Type B pancreatic cell (in vitro differentiated cells): Measurements from ENCODE around the gene ENOX1. TPM values are rescaled to one million over a fixed set of nuclear protein-coding genes. Genes with fewer than 3 reads are reported as not detected.

Experiments used
- DNase-seq: peaks from one replicate; pipeline ENCODE4 v3.0.0; 2021; ENCODE audit warnings: mixed read lengths; ENCODE audit not compliant: unreplicated experiment; ENCODE audit errors: extremely low spot score
- H3K27ac Mint-ChIP-seq: 2 replicates; pipeline ENCODE4 v1.8.0; 2021; ENCODE audit warnings: mild to moderate bottlenecking, mixed read lengths
- H3K27me3 Mint-ChIP-seq: 2 replicates; pipeline ENCODE4 v1.8.0; 2021; ENCODE audit warnings: mixed read lengths
- H3K36me3 Mint-ChIP-seq: 2 replicates; pipeline ENCODE4 v1.8.0; 2021; ENCODE audit warnings: mixed read lengths
- H3K4me1 Mint-ChIP-seq: one replicate; pipeline ENCODE4 v1.8.0; 2021; ENCODE audit warnings: mixed read lengths; ENCODE audit not compliant: unreplicated experiment
- H3K4me3 Mint-ChIP-seq: 2 replicates; pipeline ENCODE4 v1.8.0; 2021; ENCODE audit warnings: mild to moderate bottlenecking, mixed read lengths
- H3K9me3 Mint-ChIP-seq: 2 replicates; pipeline ENCODE4 v1.8.0; 2021; ENCODE audit warnings: mixed read lengths
- total RNA-seq: library from RNA; stranded (reverse); gene quantifications from 2 replicates; pipeline ENCODE4 v1.2.1, GENCODE V29; 2021; ENCODE audit warnings: low replicate concordance
- TF ChIP-seq, protein P1 (sequence below): fragments of 200-600 bp; sonication (generic); conservative IDR thresholded peaks from 2 replicates; pipeline ENCODE4 v1.5.0; 2021; ENCODE audit warnings: antibody characterized with exemption, mild to moderate bottlenecking

Gene ENOX1
- total RNA-seq, 1 donor from 2014 or later = 7.5 TPM

GRCh38 chr13:43782686-43783085 is 4.1 kb downstream of the ENOX1 start:
- H3K4me1 Mint-ChIP-seq = peaks cover 9% of the 10 kb centered on the region
- H3K27ac Mint-ChIP-seq = no peak overlapping the region
- TF ChIP-seq, protein P1, sequence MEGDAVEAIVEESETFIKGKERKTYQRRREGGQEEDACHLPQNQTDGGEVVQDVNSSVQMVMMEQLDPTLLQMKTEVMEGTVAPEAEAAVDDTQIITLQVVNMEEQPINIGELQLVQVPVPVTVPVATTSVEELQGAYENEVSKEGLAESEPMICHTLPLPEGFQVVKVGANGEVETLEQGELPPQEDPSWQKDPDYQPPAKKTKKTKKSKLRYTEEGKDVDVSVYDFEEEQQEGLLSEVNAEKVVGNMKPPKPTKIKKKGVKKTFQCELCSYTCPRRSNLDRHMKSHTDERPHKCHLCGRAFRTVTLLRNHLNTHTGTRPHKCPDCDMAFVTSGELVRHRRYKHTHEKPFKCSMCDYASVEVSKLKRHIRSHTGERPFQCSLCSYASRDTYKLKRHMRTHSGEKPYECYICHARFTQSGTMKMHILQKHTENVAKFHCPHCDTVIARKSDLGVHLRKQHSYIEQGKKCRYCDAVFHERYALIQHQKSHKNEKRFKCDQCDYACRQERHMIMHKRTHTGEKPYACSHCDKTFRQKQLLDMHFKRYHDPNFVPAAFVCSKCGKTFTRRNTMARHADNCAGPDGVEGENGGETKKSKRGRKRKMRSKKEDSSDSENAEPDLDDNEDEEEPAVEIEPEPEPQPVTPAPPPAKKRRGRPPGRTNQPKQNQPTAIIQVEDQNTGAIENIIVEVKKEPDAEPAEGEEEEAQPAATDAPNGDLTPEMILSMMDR = no peak
- peaks cover 9% of the 10 kb centered on the region for H3K27me3 Mint-ChIP-seq
- DNase-seq = no peak
- no peaks in the 10 kb centered on the region for H3K9me3 Mint-ChIP-seq
- H3K4me3 Mint-ChIP-seq = no peak overlapping the region
- no peaks in the 10 kb centered on the region for H3K36me3 Mint-ChIP-seq

- Mint-ChIP-seq H3K9me3 (no peaks in the 10 kb centered on the region), H3K36me3 (no peaks in the 10 kb centered on the region), H3K27me3 (peaks cover 5% of the 10 kb centered on the region), H3K4me1 (peaks cover 9% of the 10 kb centered on the region), H3K27ac (no peak overlapping the region), H3K4me3 (no peak overlapping the region)
- DNase-seq = no peak
- TF ChIP-seq, protein P1 = no peak
Measured at GRCh38 chr13:43780666-43781065, 6.1 kb downstream of the ENOX1 start.

GRCh38 chr13:43776501-43777079 is 10.2 kb downstream of the ENOX1 start:
- no peaks in the 10 kb centered on the region for H3K27me3 Mint-ChIP-seq
- TF ChIP-seq, protein P1 = no peak
- H3K27ac Mint-ChIP-seq = no peak overlapping the region

DNA sequence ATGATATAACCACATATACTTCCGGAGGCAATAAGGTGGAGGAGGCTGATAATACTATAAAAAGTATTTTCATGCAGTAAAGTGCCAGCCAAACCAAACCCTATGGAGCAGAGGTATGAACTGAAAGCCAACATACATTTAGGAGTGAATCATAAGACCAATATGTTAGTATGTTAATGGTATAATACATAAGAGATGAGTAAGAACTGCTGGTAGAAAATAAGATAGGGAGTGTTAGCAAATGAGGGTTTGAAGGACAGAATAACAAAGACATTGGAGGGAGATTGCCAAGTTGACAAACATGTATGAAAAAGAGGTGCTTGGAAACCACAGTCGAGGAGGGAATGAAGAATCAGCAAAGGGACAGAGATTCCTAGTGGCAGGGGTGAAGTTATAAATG is 10.8 kb downstream of the ENOX1 start:
- DNase-seq = no peak
- TF ChIP-seq, protein P1 = no peak
- H3K36me3 Mint-ChIP-seq = no peaks in the 10 kb centered on the region
- H3K4me3 Mint-ChIP-seq = no peak overlapping the region
- no peak overlapping the region for H3K27ac Mint-ChIP-seq
- H3K4me1 Mint-ChIP-seq = peaks cover 4% of the 10 kb centered on the region
- H3K27me3 Mint-ChIP-seq = no peaks in the 10 kb centered on the region
- H3K9me3 Mint-ChIP-seq = no peaks in the 10 kb centered on the region

More at GRCh38 chr13:43776501-43777079, 10.2 kb downstream of the ENOX1 start:
- Mint-ChIP-seq H3K4me3 (no peak overlapping the region), H3K9me3 (no peaks in the 10 kb centered on the region), H3K36me3 (no peaks in the 10 kb centered on the region), H3K4me1 (peaks cover 4% of the 10 kb centered on the region)
- DNase-seq = no peak

- Mint-ChIP-seq H3K36me3 (no peaks in the 10 kb centered on the region), H3K4me1 (peaks cover 4% of the 10 kb centered on the region), H3K27me3 (no peaks in the 10 kb centered on the region), H3K4me3 (no peak overlapping the region), H3K27ac (no peak overlapping the region), H3K9me3 (no peaks in the 10 kb centered on the region)
- TF ChIP-seq, protein P1 = no peak
- DNase-seq = no peak
Measured at GRCh38 chr13:43773602-43774001, 13.2 kb downstream of the ENOX1 start.

DNA sequence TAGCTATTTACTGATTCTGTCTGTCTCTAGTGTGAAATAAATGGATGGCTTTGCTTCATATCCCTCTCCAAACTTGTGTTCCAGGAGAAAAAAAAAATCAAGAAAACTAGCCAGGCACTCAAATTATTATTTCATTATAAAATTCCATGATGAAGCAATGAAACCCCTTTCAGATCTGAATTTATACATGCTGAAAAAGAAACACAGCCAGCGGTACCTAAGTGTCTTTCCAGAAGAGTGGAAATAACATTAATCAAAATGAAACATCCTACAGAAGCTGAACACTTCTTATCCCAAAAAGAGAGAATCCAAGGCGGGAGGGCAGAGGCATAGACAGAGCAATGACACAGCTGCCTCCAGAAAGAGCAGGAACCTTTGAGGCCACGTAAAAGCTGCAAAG is 15.9 kb downstream of the ENOX1 start:
- Mint-ChIP-seq H3K4me3 (no peak overlapping the region), H3K36me3 (no peaks in the 10 kb centered on the region), H3K9me3 (no peaks in the 10 kb centered on the region), H3K27ac (no peak overlapping the region), H3K27me3 (no peaks in the 10 kb centered on the region), H3K4me1 (peaks cover 7% of the 10 kb centered on the region)
- no peak for DNase-seq
- TF ChIP-seq, protein P1 = no peak
